ENCODE data around the gene PPP1R1B.

Gene PPP1R1B

GRCh38 chr17:39671651-39672521 lies 45.1 kb downstream of the PPP1R1B start:
- DNase-seq, result no peak

- DNase-seq, result no peak
These were observed 46.0 kb downstream of the PPP1R1B start for GRCh38 chr17:39672522-39673334.

- DNase-seq, result no peak
These were observed 46.8 kb downstream of the PPP1R1B start for GRCh38 chr17:39673335-39674081.

GRCh38 chr17:39674179-39674578 lies 47.4 kb downstream of the PPP1R1B start:
- DNase-seq, result no peak

- no peak for DNase-seq
These were observed 48.1 kb downstream of the PPP1R1B start for GRCh38 chr17:39674702-39675389.

GRCh38 chr17:39675390-39676082 lies 48.8 kb downstream of the PPP1R1B start:
- DNase-seq, result no peak

GRCh38 chr17:39676198-39676819 lies 49.6 kb downstream of the PPP1R1B start:
- DNase-seq, result no peak

DNA sequence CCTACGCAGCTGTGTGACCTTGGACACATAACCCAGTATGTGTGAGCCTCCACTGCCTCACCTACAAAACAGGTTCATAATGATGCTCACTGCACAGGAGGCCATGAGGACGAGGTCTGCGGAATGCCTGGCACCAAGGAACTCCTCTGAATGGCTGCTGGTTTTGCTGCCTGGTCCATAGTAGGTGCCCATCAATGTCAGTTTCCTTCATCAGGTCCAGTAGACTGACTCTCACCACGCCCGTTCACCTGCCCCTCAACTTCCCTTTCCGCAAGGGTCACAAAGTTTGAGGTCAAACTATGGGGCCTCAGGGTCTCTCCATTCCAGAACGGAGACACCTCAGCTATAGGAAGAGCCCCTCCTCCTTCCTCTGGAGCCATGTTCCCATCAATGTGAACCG lies 50.3 kb downstream of the PPP1R1B start:
- DNase-seq, result no peak

- no peak for DNase-seq
These were observed 51.0 kb downstream of the PPP1R1B start for GRCh38 chr17:39677542-39678339.

- no peak for DNase-seq
These were observed 51.8 kb downstream of the PPP1R1B start for GRCh38 chr17:39678340-39679116.

DNA sequence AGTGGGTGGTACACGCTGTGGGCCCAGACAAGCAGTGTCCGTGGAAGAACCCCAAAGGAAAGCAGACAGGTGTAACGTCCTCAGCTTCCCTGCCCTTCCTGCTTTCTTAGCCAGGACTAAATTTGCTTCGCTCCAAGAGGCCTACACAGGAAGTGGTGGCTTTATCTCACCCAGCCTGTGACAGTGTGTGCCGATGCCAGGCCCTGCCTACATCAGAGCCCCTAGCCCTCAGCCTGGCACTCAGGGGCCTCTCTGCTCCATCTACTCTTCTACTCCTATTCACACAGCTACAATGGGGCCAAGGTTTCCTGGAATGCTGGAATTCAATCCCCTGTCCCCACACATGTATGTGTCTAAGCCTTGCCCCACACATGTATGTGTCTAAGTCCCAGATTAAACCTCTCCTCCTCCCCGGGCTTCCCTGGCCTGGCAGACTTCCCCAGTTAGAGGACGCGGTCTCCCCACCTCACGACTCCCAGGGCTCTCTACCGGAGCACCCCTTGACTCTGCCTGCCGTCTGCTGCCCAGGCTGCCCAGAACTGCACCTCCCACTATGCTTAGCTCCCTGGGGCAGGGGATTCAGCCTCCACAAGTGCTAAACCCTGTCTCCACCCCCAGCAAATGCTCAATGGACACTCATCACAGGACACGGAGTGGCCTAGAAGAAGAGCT lies 52.9 kb downstream of the PPP1R1B start:
- peak; percentile 74 for DNase-seq

DNA sequence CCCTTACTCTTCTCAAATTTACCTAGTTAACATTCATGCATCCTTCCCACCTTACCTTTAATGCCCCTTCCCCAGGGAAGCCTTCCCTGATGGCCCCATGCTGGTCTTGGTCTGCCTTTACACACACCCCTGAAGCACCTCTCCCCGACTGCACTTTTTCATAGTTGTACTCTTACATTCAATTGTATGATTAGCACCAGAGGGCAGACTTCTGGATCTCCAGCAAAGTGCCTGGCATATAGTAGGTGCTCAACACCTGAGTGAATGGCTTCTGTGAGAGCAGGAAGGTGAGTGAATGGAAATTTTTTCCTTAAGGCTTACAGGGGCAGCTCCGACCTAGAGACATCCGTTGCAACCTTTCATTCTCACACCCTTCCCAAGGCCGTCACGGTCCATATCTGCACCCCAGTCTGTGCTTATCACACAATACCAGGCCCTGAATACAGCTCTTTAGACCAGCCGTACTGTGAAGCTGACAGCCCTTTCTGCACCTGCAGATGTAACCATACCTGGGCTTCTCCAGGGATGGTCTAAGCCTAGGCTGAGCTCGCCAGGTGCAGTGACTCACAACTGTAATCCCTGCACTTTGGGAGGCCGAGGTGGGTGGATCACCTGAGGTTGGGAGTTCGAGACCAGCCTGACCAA lies 56.7 kb downstream of the PPP1R1B start:
- DNase-seq, result no peak

GRCh38 chr17:39684369-39685192 lies 57.8 kb downstream of the PPP1R1B start:
- no peak for DNase-seq
